Measurements from ENCODE around the gene KCNJ4.
"Not testable (repeated sequence)": the region's sequence is repeated elsewhere in the genome, so short reads cannot be mapped to it uniquely, and the experiment has no call there.

Gene KCNJ4

DNA sequence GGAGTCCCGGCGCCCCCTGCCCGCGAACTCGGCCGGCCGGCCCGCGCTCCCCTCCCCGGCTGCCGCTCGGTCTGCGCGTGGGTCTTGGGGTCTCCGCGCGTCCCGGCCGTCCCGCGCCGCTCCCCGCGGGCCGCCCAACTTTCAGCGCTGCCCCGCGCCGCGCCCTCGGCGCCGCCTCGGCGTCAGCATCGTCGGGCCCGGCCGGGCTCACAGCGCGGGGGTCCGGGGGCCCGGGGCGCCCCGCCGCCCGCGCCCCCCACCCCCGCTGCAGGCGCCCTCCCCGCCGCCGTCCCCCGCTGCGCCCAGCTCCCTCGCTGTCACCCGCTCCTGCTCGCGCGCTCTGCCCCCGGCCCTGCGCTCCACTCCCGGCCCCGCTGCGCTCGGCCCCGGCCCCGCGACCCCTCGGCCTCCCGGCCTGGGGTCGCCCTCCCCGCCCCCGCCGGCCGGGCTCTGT, at the start of gene KCNJ4:
KCNJ4 (minus strand) TSS at position 124 of the 454 bp plus-strand sequence. CDS start 27,067 bp downstream, outside the sequence.
- no peak for DNase-seq

GRCh38 chr22:38503021-38503420, 48.0 kb upstream of the KCNJ4 start:
- no peak for DNase-seq

- no peak for DNase-seq
These were observed 47.0 kb upstream of the KCNJ4 start for GRCh38 chr22:38501797-38502672.

DNA sequence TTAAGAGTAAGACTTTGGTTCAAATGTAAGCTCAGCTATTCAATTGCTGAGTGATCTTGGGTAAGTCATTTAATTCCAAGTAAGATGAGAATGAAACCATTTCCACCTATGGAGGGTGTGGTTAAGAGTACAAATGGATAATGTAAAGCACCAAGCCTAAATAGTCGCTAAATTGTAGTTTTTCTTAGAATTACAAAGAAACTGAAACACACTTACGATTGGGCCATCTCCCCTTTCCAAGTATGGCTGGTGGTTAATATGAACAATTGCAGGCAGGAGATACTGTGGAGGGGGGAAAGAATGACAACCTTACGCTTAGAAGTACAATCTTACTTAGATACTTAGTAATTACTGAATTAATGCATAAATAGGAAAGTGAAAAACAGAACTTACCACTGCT, 42.9 kb upstream of the KCNJ4 start:
- DNase-seq, result no peak

GRCh38 chr22:38494939-38495338, 39.9 kb upstream of the KCNJ4 start:
- DNase-seq, result no peak

DNA sequence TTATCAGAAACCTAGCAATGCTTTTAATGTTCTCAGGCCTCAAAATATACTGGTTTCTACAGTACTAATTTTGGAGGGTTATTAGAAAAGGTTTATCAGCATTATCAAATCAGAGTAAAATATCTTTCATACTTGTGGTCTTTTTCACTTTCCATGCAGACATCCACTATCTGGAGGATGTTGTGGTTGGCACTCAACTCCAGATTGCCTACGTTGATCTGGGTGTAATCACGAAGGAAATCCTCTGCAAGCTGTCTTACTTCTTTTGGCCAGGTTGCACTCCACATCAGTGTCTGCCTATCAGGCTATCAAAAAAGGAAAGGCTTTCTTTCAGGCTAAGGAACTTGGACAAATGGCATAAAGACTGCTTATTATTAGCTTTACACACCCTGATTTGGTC, 39.5 kb upstream of the KCNJ4 start:
- no peak for DNase-seq

DNA sequence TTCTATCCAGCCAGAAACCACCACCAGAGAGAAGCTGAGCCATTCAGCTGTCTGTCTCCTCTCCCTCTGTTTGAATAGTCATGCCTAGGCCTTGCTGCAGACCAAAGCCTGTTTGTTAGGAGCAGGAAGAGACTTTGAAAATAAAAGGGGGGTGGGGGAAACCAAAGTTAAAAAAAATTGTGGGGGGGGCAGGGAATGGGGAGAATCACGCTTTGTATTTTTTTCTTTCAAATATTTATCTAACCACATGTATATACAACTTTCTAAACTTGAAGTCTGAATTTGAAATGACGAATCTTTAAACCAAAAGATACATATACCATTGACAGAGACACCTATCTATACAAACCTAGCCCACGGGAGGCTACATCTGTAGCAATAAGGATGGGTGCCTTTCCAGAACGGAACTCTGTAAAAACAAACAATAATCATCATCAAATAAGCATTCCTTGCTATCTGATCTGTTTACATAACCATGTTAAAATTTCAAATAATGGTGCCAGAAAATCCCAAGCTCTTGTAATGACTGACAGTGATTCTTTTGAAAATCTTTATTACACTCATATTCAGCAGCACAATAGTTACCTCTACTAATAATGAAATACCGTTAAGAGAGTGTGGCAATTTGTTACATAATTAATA, 36.8 kb upstream of the KCNJ4 start:
- DNase-seq, result no peak

DNA sequence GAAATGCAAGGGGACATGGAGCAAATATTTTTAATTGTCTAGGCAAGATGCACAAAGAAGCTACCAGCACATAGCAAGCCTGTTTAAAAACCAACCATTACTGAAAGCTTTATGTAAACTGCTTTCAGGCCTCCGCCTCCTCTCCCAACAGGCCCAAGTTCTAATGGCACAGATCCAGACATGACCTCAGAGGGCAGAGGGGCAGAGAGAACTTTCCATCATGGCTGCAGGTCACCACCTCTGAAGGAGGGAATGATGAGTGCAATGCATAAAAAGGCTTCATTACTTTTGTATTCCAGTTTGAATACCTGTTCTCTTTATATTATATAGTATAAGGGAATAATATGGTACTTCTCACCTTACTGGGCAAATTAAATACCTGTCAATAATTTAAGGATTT, 35.9 kb upstream of the KCNJ4 start:
- no peak for DNase-seq

DNA sequence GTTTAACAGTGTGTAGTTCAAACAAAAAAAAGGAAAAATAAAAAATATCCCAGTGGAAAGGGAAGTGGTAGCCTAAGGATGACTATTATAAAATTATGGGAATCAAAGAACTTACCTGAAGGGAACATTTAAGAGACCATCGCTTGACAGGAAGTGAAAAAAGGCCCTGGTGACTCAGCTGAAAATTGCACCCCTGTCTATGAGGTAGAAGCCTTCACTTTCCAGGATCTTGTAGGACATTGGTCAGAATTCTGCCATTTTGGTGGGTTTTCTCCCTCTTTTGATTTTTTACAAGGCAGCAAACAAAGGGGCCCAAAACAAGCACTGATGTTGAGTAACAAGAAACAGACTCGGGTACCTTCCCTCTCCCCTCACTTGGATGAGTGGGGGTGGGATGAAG, 35.5 kb upstream of the KCNJ4 start:
- no peak for DNase-seq

DNA sequence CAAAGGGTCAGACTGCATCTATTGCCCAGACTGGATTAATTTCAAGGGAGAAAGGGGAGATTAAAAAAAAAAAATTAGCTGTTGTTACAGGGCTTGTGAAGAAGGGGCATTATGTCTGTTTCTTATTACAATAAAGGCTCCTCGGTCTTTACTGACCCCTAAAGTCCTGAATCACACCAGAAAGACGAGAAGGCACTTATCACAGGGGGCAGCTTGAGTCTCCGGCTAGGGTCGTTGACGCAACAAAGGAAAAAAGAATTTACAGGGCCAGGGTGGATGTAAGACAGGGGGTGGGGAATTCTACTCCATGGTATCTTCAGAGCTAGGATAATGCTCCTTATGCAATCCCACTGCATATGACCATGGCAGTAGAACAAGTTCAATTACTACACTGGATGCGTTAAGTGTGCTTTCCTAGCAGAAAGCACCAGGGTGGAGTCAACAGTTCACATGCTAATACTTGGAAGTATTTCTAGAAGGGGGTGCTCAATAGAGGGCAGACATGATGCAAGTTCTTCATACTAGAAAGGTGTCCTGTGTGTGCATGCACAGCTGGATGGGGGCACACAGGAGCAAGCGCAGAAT, 34.7 kb upstream of the KCNJ4 start:
- DNase-seq, result no peak

DNA sequence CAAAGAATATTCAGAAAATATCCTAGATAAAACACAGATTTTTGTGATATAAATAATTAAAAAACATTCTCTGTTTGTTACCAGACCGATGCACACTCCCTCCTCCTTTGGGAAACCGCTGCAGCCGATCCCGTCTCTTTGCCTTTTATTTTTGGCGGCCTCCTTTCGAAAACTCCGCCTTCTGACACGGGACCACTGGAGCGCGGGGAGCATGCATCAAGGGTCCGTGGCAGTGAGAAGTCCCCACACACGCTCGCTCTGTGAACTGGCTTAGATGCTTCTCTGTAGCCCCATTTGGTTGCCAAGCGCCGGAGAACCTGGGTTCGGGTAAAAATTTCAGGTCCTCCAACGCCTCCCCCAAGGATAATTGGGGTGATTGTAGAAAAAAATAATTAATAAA, 34.1 kb upstream of the KCNJ4 start:
- no peak for DNase-seq

GRCh38 chr22:38487946-38488345, 32.9 kb upstream of the KCNJ4 start:
- DNase-seq, result no peak

- no peak for DNase-seq
These were observed 30.8 kb upstream of the KCNJ4 start for GRCh38 chr22:38485783-38486182.

DNA sequence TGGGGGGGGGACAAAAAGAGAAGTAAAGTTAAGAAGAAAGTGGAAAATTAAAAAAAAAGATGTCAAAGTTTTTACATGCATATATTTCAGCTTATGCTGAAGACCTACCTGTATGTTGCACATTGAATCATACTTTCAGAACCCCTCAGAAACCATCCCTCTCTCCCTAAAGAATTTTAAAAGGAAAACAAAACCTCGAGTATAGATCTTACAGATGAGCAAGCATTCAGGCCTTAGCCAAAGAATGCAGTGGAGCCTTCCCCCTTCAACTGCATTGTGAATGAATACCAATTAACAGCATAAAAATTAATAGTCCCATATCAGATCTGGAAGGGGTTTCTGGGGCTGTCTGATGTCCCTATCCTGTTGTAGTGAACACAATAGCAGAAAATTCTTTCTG, 29.2 kb upstream of the KCNJ4 start:
- DNase-seq, result no peak

DNA sequence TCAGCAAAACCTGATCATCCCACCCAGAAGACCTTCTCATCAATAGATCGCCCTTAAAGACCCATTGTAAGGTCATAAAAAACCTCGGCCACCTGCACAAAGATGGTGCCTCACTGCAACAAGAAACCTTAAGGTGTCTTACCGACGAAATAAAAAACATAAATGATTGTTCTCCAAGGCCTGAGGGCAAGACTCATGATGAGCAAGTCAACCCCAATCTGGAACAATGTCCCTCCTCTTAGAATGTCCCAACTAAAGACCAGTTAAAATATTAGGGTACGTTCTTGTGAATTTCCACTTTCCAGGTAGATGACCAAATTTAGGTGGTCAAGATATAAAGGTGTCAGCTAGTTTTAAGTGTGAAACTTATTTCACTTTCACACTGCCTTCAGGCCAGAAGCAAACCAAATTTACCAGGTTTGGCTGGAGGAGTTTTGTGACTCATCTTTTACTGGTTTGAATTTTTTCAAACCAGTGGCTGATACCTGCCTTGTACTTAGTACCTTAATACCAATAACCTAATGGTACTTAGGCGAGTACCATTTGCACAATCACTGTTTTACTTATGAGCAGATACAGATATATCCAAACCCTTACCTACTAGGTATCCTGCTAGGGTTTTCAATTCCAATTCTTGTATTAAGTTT, 27.8 kb upstream of the KCNJ4 start:
- DNase-seq, result no peak

- no peak for DNase-seq
These were observed 26.9 kb upstream of the KCNJ4 start for GRCh38 chr22:38481871-38482332.

- DNase-seq, result no peak
These were observed 26.3 kb upstream of the KCNJ4 start for GRCh38 chr22:38481162-38481870.

DNA sequence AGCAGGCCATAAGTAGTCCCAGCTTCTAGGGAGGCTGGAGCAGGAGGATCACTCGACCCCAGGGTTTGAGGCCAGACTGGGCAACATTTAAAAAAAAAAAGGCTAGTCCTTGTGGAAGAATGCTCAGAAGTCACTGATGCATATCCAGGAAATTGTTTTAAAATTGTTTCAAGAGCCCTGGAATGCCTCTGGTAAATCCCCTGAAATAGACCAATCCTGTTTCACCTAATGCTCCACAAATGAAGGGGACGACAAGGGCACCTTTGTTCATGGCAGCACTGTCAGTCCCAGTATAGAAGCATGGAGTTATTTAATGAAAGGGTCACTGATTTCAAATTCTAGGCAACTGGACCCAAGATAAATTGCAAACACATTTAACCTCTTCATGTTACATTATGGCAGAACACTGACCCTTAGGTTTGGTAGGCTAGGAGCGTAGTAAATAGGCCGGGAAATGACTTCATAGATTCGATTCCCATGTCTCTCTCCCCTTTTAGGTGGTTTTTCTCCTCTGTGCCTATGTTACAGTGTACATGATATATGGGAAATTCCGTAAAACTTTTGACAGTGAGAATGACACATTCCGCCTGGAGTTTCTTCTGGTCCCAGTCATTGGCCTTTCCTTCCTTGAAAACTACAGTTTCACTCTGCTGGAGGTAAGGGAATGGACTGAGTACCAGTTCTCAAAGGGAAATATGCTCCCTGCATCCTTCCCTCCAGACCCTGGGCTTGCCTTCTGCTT, 24.3 kb upstream of the KCNJ4 start:
- DNase-seq, result no peak

DNA sequence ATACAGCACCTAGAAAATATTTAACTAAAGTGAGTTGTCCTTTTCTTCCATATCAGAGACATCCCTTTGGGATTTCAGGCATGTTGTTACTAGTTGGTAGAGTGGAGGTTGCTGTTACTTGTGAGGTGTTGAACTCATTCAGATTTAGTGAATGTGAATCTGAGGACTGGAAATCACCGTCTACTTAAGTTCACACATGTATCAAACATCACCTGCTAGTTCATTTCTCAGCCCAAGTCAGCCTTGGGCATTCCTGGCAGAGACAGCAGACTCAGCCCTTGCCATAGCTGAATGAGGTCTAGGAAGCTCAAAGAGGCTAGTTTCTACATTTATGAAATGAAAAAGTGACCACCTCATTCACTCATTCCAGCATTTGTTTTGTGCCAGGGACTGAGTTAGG, 22.6 kb upstream of the KCNJ4 start:
- DNase-seq, result no peak

- DNase-seq, result no peak
These were observed 19.1 kb upstream of the KCNJ4 start for GRCh38 chr22:38474003-38474607.

DNA sequence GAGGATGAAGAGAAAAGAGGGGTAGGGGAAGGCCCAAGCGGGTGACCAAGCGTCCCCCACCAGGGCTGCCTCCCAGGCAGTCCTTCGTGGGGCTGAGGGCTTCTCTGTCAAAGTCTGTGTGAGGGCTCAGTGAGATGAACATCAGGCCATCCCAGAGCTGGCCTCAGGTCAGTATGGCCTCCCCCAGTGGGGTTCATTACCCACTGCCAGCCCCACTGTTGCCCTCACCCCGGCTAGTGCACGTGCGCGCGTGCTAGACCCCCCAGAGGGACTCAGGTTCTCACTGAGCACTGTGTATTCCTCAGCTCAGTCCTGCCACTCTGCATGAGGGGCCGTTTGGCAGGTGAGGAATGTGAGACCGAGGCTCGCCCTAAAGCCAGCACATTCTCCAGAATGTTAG, 16.2 kb upstream of the KCNJ4 start:
- DNase-seq, result no peak

GRCh38 chr22:38470179-38470578, 15.2 kb upstream of the KCNJ4 start:
- not testable (repeated sequence) for DNase-seq
